A549 (cell line): ENCODE data around the gene NEURL2. TPM values are rescaled to one million over a fixed set of nuclear protein-coding genes. Genes with fewer than 3 reads are reported as not detected.

Experiments used
- ATAC-seq, 2 experiments: fragments of 200-7000 bp in 1 of 2; fragments of >200 bp in 1 of 2; cut with Nextera tagmentation in 1 of 2; cut with Tn5 transposase in 1 of 2; 3 replicates each; pipeline versions ENCODE4 v1.8.0 to v1.9.1; 2018 to 2020; ENCODE audit warnings: mild to moderate bottlenecking in 1 of 2, moderate library complexity in 1 of 2
- CTCF ChIA-PET: fragments of 300-600 bp; sonication (Branson Sonifier 250); formaldehyde crosslinking; extraction: SDS; loops from one replicate; lab custom pipeline; 2021; ENCODE audit warnings: antibody characterized with exemption, inconsistent platforms; lab: Yijun Ruan, JAX
- POLR2A ChIA-PET: fragments of 350-600 bp; formaldehyde crosslinking; extraction: SDS; loops from one replicate; lab custom pipeline; 2021; ENCODE audit warnings: antibody characterized with exemption, inconsistent platforms; lab: Yijun Ruan, JAX
- DNase-seq, 2 experiments: peaks; one replicate each; pipeline versions ENCODE4 v3.0.0 to v3.0.0-alpha.2; 2011 to 2016; ENCODE audit warnings: low read depth in 1 of 2, low spot score in 1 of 2
- FAIRE-seq: peaks from 2 replicates; lab custom pipeline; 2011; peaks lifted over from hg19 to GRCh38; lab: Jason Lieb, UNC
- H3K27ac ChIP-seq, 2 experiments: fragments of >200 bp; sonication (Bioruptor Twin); formaldehyde crosslinking; 3 replicates each; pipeline ENCODE4 v1.5.1; 2016 to 2017
- H3K4me1 ChIP-seq: fragments of >200 bp; sonication (Bioruptor Twin); formaldehyde crosslinking; 3 replicates; pipeline ENCODE4 v1.6.1; 2016
- H3K4me2 ChIP-seq: fragments of >200 bp; sonication (Bioruptor Twin); formaldehyde crosslinking; 3 replicates; pipeline ENCODE4 v1.6.1; 2016
- H3K4me3 ChIP-seq: fragments of >200 bp; sonication (Bioruptor Twin); formaldehyde crosslinking; 3 replicates; pipeline ENCODE4 v1.5.1; 2016
- H3K9me3 ChIP-seq: fragments of >200 bp; sonication (Bioruptor Twin); formaldehyde crosslinking; 3 replicates; pipeline ENCODE4 v1.6.1; 2016
- CBX2 ChIP-seq: fragments of 200-600 bp; sonication (generic); IDR thresholded peaks from 2 replicates; pipeline ENCODE4 v1.6.1; 2016; ENCODE audit warnings: low read depth, mild to moderate bottlenecking, borderline replicate concordance
- CBX8 ChIP-seq: fragments of 200-600 bp; sonication (generic); IDR thresholded peaks from 2 replicates; pipeline ENCODE4 v1.6.1; 2016
- CEBPB ChIP-seq, 2 experiments: fragments of >200 bp in 1 of 2; sonication (Bioruptor Twin) in 1 of 2; formaldehyde crosslinking in 1 of 2; IDR thresholded peaks; 2 replicates each; pipeline ENCODE4 v1.6.1; 2012 to 2016
- EHF ChIP-seq: fragments of 250-450 bp; sonication (Bioruptor Pico); IDR thresholded peaks from 2 replicates; pipeline ENCODE4 v1.5.0; 2020; ENCODE audit warnings: mild to moderate bottlenecking
- ESRRA ChIP-seq: fragments of 150-350 bp; IDR thresholded peaks from 2 replicates; pipeline ENCODE4 v1.6.1; 2014; ENCODE audit warnings: mild to moderate bottlenecking, low read length, borderline replicate concordance
- FOSB ChIP-seq: fragments of 250-450 bp; sonication (Bioruptor Pico); IDR thresholded peaks from 2 replicates; pipeline ENCODE4 v1.5.0; 2020; ENCODE audit warnings: mild to moderate bottlenecking, moderate library complexity
- HEYL ChIP-seq: fragments of 250-450 bp; sonication (Bioruptor Pico); IDR thresholded peaks from 2 replicates; pipeline ENCODE4 v1.8.0; 2021; ENCODE audit warnings: mild to moderate bottlenecking, moderate library complexity
- HOXA7 ChIP-seq: fragments of 250-450 bp; sonication (Bioruptor Pico); IDR thresholded peaks from 2 replicates; pipeline ENCODE4 v1.5.0; 2020; ENCODE audit warnings: mild to moderate bottlenecking, moderate library complexity
- HOXB13 ChIP-seq: fragments of 250-450 bp; sonication (Bioruptor Pico); IDR thresholded peaks from 2 replicates; pipeline ENCODE4 v1.5.0; 2020; ENCODE audit warnings: low read depth, mild to moderate bottlenecking, moderate library complexity
- JUN ChIP-seq, 2 experiments: fragments of >200 bp; sonication (Bioruptor Twin); formaldehyde crosslinking; IDR thresholded peaks; 2 replicates in 1 of 2; 3 replicates in 1 of 2; pipeline ENCODE4 v1.6.1; 2016 to 2017
- KDM1A ChIP-seq: fragments of 200-600 bp; sonication (generic); IDR thresholded peaks from 2 replicates; pipeline ENCODE4 v1.6.1; 2016; ENCODE audit warnings: low read depth, mild to moderate bottlenecking
- KDM5A ChIP-seq: fragments of 200-600 bp; sonication (generic); IDR thresholded peaks from 2 replicates; pipeline ENCODE4 v1.6.1; 2016; ENCODE audit warnings: antibody characterized with exemption, mild to moderate bottlenecking
- MAFK ChIP-seq: fragments of 450-650 bp; IDR thresholded peaks from 2 replicates; pipeline ENCODE4 v1.6.1; 2014; ENCODE audit not compliant: partially characterized antibody
- MAZ ChIP-seq: fragments of 150-350 bp; IDR thresholded peaks from 2 replicates; pipeline ENCODE4 v1.6.1; 2014; ENCODE audit warnings: antibody characterized with exemption, low read depth, low read length, borderline replicate concordance
- NR3C1 ChIP-seq: fragments of >200 bp; sonication (Bioruptor Twin); formaldehyde crosslinking; IDR thresholded peaks from 3 replicates; pipeline ENCODE4 v1.6.1; 2017
- PHF8 ChIP-seq: fragments of 200-600 bp; sonication (generic); IDR thresholded peaks from 2 replicates; pipeline ENCODE4 v1.6.1; 2016; ENCODE audit warnings: low read depth, mild to moderate bottlenecking, antibody characterized with exemption, moderate library complexity, borderline replicate concordance
- RAD21 ChIP-seq, 2 experiments: fragments of >200 bp in 1 of 2; sonication (Bioruptor Twin) in 1 of 2; formaldehyde crosslinking in 1 of 2; IDR thresholded peaks in 1 of 2; conservative IDR thresholded peaks in 1 of 2; 2 replicates in 1 of 2; 3 replicates in 1 of 2; pipeline ENCODE4 v1.6.1; 2012 to 2018; ENCODE audit warnings: inconsistent platforms in 1 of 2
- RCOR1 ChIP-seq: fragments of 150-350 bp; IDR thresholded peaks from 2 replicates; pipeline ENCODE4 v1.6.1; 2014; ENCODE audit warnings: antibody characterized with exemption, low read length, low read depth
- RFX5 ChIP-seq: fragments of 450-650 bp; IDR thresholded peaks from 2 replicates; pipeline ENCODE4 v1.7.1; 2014; ENCODE audit warnings: antibody characterized with exemption, mild to moderate bottlenecking, moderate library complexity
- RNF2 ChIP-seq: fragments of 200-600 bp; sonication (generic); IDR thresholded peaks from 2 replicates; pipeline ENCODE4 v1.6.1; 2016; ENCODE audit warnings: low read depth, mild to moderate bottlenecking, antibody characterized with exemption, moderate library complexity, borderline replicate concordance
- SMC3 ChIP-seq: fragments of >200 bp; sonication (Bioruptor Twin); formaldehyde crosslinking; IDR thresholded peaks from 3 replicates; pipeline ENCODE4 v1.6.1; 2018; ENCODE audit warnings: inconsistent platforms
- TP53 ChIP-seq: fragments of 250-450 bp; sonication (Bioruptor Pico); IDR thresholded peaks from 2 replicates; pipeline ENCODE4 v1.5.0; 2021; ENCODE audit warnings: mild to moderate bottlenecking, moderate library complexity
- ZSCAN20 ChIP-seq: fragments of 250-450 bp; sonication (Bioruptor Pico); IDR thresholded peaks from 2 replicates; pipeline ENCODE4 v1.8.0; 2022; ENCODE audit warnings: mild to moderate bottlenecking, moderate library complexity
- WGBS: methylation state at CpG from one replicate; pipeline ENCODE4 v1.1.6; 2017; ENCODE audit errors: missing lambda C conversion rate; 5-methylcytosine and 5-hydroxymethylcytosine counted together
- polyA plus RNA-seq, 4 experiments: library from polyadenylated mRNA; depleted of rRNA in 3 of 4; stranded (reverse); fragments of >200 nt; fragmentation: RNase III in 1 of 4; extraction: RNeasy Plus Mini Kit Qiagen cat#74134 plus additional on column Dnase treatment in 1 of 4; gene quantifications; 2 replicates in 3 of 4; 3 replicates in 1 of 4; pipeline ENCODE4 v1.2.3, GENCODE V29; 2011 to 2017
- TF ChIP-seq, protein P1 (sequence below): fragments of 250-450 bp; sonication (Bioruptor Pico); IDR thresholded peaks from 2 replicates; pipeline ENCODE4 v1.5.0; 2020; ENCODE audit warnings: low read depth, mild to moderate bottlenecking, moderate library complexity
- TF ChIP-seq, protein P2 (sequence below): fragments of >200 bp; sonication (Bioruptor Twin); formaldehyde crosslinking; IDR thresholded peaks from 2 replicates; pipeline ENCODE4 v1.6.1; 2016
- TF ChIP-seq, protein P3 (sequence below): IDR thresholded peaks from 2 replicates; pipeline ENCODE4 v1.6.1; 2012
- TF ChIP-seq, protein P4 (sequence below): fragments of 250-450 bp; sonication (Bioruptor Pico); IDR thresholded peaks from 2 replicates; pipeline ENCODE4 v1.5.0; 2021; ENCODE audit warnings: mild to moderate bottlenecking, moderate library complexity, borderline replicate concordance
- TF ChIP-seq, protein P5 (sequence below): fragments of 150-350 bp; IDR thresholded peaks from 2 replicates; pipeline ENCODE4 v1.6.1; 2014; ENCODE audit warnings: low read depth, mild to moderate bottlenecking, low read length

The NEURL2 gene
- polyA plus RNA-seq, 2 of the 4 experiments (the other 2 are of a cell fraction): 0.57 to 1.4 TPM

DNA sequence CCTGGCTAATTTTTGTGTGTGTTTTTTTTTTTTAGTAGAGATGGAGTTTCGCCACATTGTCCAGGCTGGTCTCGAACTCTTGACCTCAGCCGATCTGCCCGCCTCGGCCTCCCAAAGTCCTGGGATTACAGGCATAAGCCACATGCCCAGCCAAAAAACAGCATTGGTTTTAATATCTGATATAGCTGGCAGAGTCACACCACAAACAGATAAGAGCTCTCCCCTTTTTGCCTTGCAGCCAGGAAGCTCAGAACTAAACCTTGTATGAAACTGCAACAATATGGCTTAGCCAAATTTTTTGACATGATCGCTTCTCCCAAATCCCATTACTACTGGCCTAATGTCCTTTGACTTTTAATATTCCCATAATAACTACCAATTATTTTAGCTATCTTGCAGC, 38.7 kb downstream of the NEURL2 start:
- POLR2A ChIA-PET: no interaction called here

DNA sequence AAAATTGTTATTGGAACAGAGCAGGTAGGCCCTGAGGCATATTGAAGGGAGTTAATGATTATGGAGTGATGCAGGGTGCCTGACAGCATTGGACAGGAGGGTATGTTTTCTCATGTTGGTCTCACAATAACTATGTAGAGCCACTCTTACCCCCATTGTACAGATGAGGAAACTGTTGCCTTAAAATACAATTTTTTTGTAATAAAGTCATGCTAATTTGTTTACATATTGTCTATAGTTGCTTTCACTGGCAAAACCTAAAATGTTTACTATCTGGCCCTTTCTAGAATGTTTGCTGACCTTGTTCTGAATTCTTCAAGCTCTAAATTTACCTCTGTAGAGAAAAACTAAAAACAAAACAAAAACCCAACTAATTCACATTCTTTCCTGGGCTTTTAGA, 39.5 kb downstream of the NEURL2 start:
- peaks cover 8% of the 10 kb centered on the region; the same call in 2 of the 3 replicates for H3K4me1 ChIP-seq
- no peak overlapping the region for H3K4me3 ChIP-seq
- TF ChIP-seq RAD21 (conservative IDR thresholded peaks at IDR 0.05 in 1 of 2, IDR thresholded peaks at IDR 0.05 in 1 of 2) (no peak), MAZ (no peak), KDM1A (0 out of 2 replicates have a peak, but pooled peaks have one; percentile 11)
- TF ChIP-seq, protein P1, sequence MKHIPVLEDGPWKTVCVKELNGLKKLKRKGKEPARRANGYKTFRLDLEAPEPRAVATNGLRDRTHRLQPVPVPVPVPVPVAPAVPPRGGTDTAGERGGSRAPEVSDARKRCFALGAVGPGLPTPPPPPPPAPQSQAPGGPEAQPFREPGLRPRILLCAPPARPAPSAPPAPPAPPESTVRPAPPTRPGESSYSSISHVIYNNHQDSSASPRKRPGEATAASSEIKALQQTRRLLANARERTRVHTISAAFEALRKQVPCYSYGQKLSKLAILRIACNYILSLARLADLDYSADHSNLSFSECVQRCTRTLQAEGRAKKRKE: no peak
- TF ChIP-seq, protein P2, sequence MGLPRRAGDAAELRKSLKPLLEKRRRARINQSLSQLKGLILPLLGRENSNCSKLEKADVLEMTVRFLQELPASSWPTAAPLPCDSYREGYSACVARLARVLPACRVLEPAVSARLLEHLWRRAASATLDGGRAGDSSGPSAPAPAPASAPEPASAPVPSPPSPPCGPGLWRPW: no peak
- no peak for FAIRE-seq
- ChIA-PET CTCF (interaction anchor here (0.9 to 1.0 kb wide), 3 partner anchors 10 to 119 kb away, joined by 3 to 4 read pairs (median 3); no protein-coding TSS in a partner anchor), POLR2A (no interaction called here)
- no peaks in the 10 kb centered on the region for H3K9me3 ChIP-seq
- DNase-seq: no peak
- ATAC-seq: no peak
- H3K4me2 ChIP-seq: no peak overlapping the region
- no peak overlapping the region for H3K27ac ChIP-seq

More for the DNA sequence above, 38.7 kb downstream of the NEURL2 start:
- 84% methylated on average over 6 of the region's 6 CpGs for WGBS
- CTCF ChIA-PET: interaction anchor here (0.6 kb wide), 1 partner anchor 13 kb away, joined by 3 read pairs; no protein-coding TSS in a partner anchor
- peaks cover 8% of the 10 kb centered on the region; the same call in 2 of the 3 replicates for H3K4me1 ChIP-seq
- TF ChIP-seq RFX5 (no peak), KDM1A (no peak), CBX2 (no peak), TP53 (CRISPR knock-in tag) (no peak), ZSCAN20 (no peak), MAZ (no peak), RAD21 (conservative IDR thresholded peaks at IDR 0.05 in 1 of 2, IDR thresholded peaks at IDR 0.05 in 1 of 2) (no peak), RNF2 (no peak), MAFK (no peak), NR3C1 (no peak), JUN (IDR thresholded peaks at IDR 0.05) (no peak), FOSB (CRISPR knock-in tag) (no peak), PHF8 (no peak), HOXA7 (no peak)
- TF ChIP-seq, protein P3, sequence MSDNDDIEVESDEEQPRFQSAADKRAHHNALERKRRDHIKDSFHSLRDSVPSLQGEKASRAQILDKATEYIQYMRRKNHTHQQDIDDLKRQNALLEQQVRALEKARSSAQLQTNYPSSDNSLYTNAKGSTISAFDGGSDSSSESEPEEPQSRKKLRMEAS: no peak
- TF ChIP-seq, protein P4, sequence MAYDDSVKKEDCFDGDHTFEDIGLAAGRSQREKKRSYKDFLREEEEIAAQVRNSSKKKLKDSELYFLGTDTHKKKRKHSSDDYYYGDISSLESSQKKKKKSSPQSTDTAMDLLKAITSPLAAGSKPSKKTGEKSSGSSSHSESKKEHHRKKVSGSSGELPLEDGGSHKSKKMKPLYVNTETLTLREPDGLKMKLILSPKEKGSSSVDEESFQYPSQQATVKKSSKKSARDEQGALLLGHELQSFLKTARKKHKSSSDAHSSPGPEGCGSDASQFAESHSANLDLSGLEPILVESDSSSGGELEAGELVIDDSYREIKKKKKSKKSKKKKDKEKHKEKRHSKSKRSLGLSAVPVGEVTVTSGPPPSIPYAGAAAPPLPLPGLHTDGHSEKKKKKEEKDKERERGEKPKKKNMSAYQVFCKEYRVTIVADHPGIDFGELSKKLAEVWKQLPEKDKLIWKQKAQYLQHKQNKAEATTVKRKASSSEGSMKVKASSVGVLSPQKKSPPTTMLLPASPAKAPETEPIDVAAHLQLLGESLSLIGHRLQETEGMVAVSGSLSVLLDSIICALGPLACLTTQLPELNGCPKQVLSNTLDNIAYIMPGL (CRISPR knock-in tag): no peak
- no peak overlapping the region for H3K27ac ChIP-seq
- ATAC-seq (no peak), DNase-seq (no peak), FAIRE-seq (no peak)
- H3K9me3 ChIP-seq: no peaks in the 10 kb centered on the region
- no peak overlapping the region for H3K4me2 ChIP-seq
- no peak overlapping the region for H3K4me3 ChIP-seq

DNA sequence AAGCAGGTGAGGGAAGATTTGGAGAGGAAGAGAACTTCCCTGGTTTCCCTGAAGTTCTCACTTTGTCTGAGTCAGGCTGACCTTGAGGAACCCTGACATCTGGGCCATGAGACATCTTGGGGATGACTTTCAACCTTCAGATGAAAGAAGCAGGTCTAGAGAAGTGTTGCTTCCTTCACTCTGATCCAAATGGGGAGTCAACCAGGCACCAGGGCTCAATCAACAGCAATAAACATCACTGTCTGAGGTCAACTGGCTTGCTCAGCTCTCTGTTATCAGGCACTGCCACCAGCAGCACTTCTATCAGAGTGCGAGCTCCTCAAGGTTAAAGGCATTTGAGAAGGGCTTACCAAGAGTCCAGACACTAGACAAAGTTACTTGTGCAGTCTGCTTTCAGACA, 40.1 kb downstream of the NEURL2 start:
- CTCF ChIA-PET: interaction anchor here (0.9 to 1.5 kb wide), 4 partner anchors 9 to 119 kb away, joined by 3 to 4 read pairs (median 3); no protein-coding TSS in a partner anchor
- Histone ChIP-seq H3K4me2 (no peak overlapping the region), H3K9me3 (no peaks in the 10 kb centered on the region), H3K4me1 (peaks cover 2% of the 10 kb centered on the region; the same call in 1 of the 3 replicates), H3K4me3 (no peak overlapping the region), H3K27ac (no peak overlapping the region)
- DNase-seq (no peak), FAIRE-seq (no peak), ATAC-seq (no peak)
- 90% methylated on average over 1 of the region's 1 CpG for WGBS
- POLR2A ChIA-PET: no interaction called here
- TF ChIP-seq TP53 (CRISPR knock-in tag) (no peak), KDM5A (no peak), CEBPB (IDR thresholded peaks at IDR 0.05) (no peak), NR3C1 (no peak), SMC3 (no peak), HEYL (CRISPR knock-in tag) (no peak), FOSB (CRISPR knock-in tag) (no peak), RNF2 (no peak), ESRRA (no peak), RCOR1 (no peak), HOXB13 (CRISPR knock-in tag) (no peak), CBX8 (no peak), EHF (no peak), MAFK (no peak)
- TF ChIP-seq, protein P4 (CRISPR knock-in tag): no peak
- TF ChIP-seq, protein P5, sequence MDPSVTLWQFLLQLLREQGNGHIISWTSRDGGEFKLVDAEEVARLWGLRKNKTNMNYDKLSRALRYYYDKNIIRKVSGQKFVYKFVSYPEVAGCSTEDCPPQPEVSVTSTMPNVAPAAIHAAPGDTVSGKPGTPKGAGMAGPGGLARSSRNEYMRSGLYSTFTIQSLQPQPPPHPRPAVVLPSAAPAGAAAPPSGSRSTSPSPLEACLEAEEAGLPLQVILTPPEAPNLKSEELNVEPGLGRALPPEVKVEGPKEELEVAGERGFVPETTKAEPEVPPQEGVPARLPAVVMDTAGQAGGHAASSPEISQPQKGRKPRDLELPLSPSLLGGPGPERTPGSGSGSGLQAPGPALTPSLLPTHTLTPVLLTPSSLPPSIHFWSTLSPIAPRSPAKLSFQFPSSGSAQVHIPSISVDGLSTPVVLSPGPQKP: no peak
